ENCODE measurements around the gene ILKAP. TPM values are rescaled to one million over a fixed set of nuclear protein-coding genes. Genes with fewer than 3 reads are reported as not detected.

Gene ILKAP
- total and polyA plus RNA-seq, 7 donors = 31.8 to 66.6 (median 43.8) TPM

DNA sequence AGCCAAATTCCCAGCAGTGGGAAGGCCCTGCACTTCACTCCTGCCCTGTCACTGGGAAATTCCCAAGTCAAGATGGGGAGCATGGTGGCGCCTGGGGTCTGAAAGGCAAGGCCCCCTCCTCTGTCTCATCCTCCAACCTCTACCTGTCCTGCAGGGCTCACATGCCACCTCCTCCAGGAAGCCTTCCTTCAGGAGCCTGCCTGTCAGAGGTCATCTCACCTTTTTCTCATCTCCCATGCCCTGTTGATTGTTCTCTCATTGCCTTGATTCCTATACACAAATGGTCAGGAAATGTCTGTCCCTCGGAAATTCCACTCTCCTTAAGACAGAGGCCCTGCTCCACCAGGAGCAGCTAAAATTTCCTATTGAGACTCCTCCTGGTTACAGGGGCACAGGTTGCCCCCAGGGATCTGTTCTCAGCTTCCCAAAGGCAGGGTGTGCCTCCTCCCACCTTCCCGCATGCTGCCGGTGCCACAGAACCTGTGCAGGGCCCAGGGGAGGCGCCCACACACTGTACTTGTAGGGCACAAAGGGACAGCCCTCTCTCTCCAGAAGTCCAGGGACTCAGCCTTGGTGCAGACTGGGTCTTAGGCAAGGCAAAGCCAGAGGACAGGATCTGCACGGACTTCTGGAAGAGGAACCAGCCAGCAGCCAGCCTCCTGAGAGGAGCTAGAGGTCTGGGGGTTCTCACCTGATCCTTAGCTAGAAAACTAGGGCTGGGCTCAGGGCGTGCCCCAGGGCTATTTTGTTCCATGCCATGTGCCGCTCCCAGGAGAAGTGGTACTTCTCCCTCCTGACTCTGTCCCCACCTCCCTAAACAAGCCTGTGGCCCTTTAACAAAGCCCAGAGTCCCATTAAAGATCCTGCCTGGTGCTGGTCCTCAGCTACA is 23.4 kb upstream of the ILKAP start:
- Histone ChIP-seq H3K4me3 (no peak overlapping the region), H3K27me3 (ENCODE audit: insufficient read depth in 3 of 3, low read length in 2 of 3) (no peaks in the 10 kb centered on the region), H3K9me3 (no peaks in the 10 kb centered on the region), H3K4me1 (no peaks in the 10 kb centered on the region), H3K36me3 (ENCODE audit: insufficient read depth in 1 of 2, low read depth in 1 of 2) (no peaks in the 10 kb centered on the region), H3K27ac (no peak overlapping the region)
- WGBS, 3 donors = 92 to 95% (median 92%) methylated on average over 8 of the region's 8 CpGs
- DNase-seq = no peak
- intact Hi-C loops (cut with DNase I) = no loop called here
- TF ChIP-seq, protein P1, sequence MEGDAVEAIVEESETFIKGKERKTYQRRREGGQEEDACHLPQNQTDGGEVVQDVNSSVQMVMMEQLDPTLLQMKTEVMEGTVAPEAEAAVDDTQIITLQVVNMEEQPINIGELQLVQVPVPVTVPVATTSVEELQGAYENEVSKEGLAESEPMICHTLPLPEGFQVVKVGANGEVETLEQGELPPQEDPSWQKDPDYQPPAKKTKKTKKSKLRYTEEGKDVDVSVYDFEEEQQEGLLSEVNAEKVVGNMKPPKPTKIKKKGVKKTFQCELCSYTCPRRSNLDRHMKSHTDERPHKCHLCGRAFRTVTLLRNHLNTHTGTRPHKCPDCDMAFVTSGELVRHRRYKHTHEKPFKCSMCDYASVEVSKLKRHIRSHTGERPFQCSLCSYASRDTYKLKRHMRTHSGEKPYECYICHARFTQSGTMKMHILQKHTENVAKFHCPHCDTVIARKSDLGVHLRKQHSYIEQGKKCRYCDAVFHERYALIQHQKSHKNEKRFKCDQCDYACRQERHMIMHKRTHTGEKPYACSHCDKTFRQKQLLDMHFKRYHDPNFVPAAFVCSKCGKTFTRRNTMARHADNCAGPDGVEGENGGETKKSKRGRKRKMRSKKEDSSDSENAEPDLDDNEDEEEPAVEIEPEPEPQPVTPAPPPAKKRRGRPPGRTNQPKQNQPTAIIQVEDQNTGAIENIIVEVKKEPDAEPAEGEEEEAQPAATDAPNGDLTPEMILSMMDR (IDR thresholded peaks at IDR 0.05) = no peak
- ATAC-seq = no peak

DNA sequence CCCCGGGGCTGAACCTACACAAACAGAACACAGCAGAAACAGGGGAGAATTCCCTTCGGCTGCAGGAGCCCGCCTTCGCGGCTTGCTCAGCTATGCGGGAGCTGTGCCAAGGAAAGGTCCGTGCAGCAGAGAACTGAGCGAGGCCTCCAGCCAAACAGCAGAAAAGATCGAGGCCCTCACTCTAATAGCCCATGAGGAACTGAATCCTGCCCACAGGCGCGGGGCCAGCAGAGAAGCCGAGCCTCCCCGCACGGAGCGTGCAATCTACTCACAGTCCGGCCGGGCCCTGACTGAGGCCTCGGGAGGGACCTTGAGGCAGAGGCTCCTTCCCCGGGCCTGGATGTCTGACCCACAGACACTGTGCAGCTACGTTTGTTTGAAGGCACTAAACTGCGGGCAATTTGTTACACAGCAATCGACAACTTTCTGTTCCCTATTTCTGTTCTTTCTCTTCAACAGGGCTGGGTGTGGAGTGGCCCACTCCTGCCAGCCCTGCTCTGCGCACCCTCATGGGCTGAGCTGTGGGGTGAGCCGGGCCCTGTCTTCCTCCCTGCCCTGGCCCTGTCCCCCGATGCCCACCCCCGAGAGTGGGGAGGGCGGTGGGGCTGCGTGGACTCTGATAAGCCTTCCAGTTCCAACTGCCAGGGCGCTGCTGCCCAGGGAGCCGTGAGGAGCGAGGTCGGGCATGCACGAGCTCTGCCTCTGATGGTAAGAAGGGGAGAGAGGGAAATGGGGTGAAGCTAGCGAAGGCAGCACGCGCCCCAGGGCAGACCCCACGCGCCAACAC is 22.6 kb upstream of the ILKAP start:
- DNase-seq (no peak), ATAC-seq (no peak)
- Histone ChIP-seq H3K27me3 (ENCODE audit: insufficient read depth in 3 of 3, low read length in 2 of 3) (no peaks in the 10 kb centered on the region), H3K9me3 (no peaks in the 10 kb centered on the region), H3K27ac (no peak overlapping the region), H3K4me3 (no peak overlapping the region), H3K36me3 (ENCODE audit: insufficient read depth in 1 of 2, low read depth in 1 of 2) (no peaks in the 10 kb centered on the region), H3K4me1 (no peaks in the 10 kb centered on the region)
- WGBS, 3 donors = 79 to 80% (median 79%) methylated on average over 37 to 38 of the region's 38 CpGs
- intact Hi-C loops (cut with DNase I) = no loop called here
- TF ChIP-seq, protein P1 (IDR thresholded peaks at IDR 0.05) = no peak

GRCh38 chr2:238225121-238225520 is 21.6 kb upstream of the ILKAP start:
- intact Hi-C loops (cut with DNase I) = no loop called here
- TF ChIP-seq, protein P1 (IDR thresholded peaks at IDR 0.05) = no peak
- H3K27me3 ChIP-seq (ENCODE audit: insufficient read depth in 3 of 3, low read length in 2 of 3) = no peaks in the 10 kb centered on the region
- no peaks in the 10 kb centered on the region for H3K9me3 ChIP-seq
- WGBS, 3 donors = 90 to 95% (median 93%) methylated on average over 13 of the region's 13 CpGs
- ATAC-seq (no peak), DNase-seq (no peak)
- H3K27ac ChIP-seq = no peak overlapping the region
- no peak overlapping the region for H3K4me3 ChIP-seq
- no peaks in the 10 kb centered on the region for H3K4me1 ChIP-seq
- no peaks in the 10 kb centered on the region for H3K36me3 ChIP-seq (ENCODE audit: insufficient read depth in 1 of 2, low read depth in 1 of 2)

- Histone ChIP-seq H3K4me3 (no peak overlapping the region), H3K27me3 (ENCODE audit: insufficient read depth in 3 of 3, low read length in 2 of 3) (no peaks in the 10 kb centered on the region), H3K36me3 (ENCODE audit: insufficient read depth in 1 of 2, low read depth in 1 of 2) (no peaks in the 10 kb centered on the region), H3K9me3 (no peaks in the 10 kb centered on the region), H3K4me1 (no peaks in the 10 kb centered on the region), H3K27ac (no peak overlapping the region)
- no peak for ATAC-seq
- 92 to 97% (median 97%) methylated on average over 29 of the region's 29 CpGs for WGBS, 3 donors
- TF ChIP-seq, protein P1 (IDR thresholded peaks at IDR 0.05) = no peak
- no peak for DNase-seq
- intact Hi-C loops (cut with DNase I) = no loop called here
These were observed 21.0 kb upstream of the ILKAP start for GRCh38 chr2:238224356-238225035.

Data from psoas muscle (tissue), 8 donors.